Central memory CD8-positive, alpha-beta T cell (primary cell): ENCODE results near the gene NUDT4.
A peak's percentile ranks its signal among the peaks of the same experiment; 100 is the strongest.
"Not testable (repeated sequence)": the region's sequence is repeated elsewhere in the genome, so short reads cannot be mapped to it uniquely, and the experiment has no call there.

Source experiments
- ATAC-seq: fragments of 150-1000 bp; cut with Tn5 transposase; replicated peaks from 2 replicates; pipeline ENCODE4 v1.10.0; 2022; ENCODE audit warnings: mild to moderate bottlenecking, moderate FRiP score, moderate number of reproducible peaks; ENCODE audit not compliant: poor library complexity, severe bottlenecking; ENCODE audit errors: extremely low read depth
- DNase-seq, 2 donors: peaks; one replicate each; pipeline ENCODE4 v3.0.0; 2021; ENCODE audit warnings: low spot score in 2 of 2
- H3K27ac Mint-ChIP-seq: one replicate; pipeline ENCODE4 v1.8.0; 2022; ENCODE audit warnings: low read depth, mild to moderate bottlenecking, moderate library complexity, mixed read lengths
- H3K27me3 Mint-ChIP-seq: one replicate; pipeline ENCODE4 v1.8.0; 2022; ENCODE audit warnings: mixed read lengths
- H3K36me3 Mint-ChIP-seq: one replicate; pipeline ENCODE4 v1.8.0; 2022; ENCODE audit warnings: mild to moderate bottlenecking, moderate library complexity, mixed read lengths; ENCODE audit not compliant: insufficient read depth
- H3K4me1 Mint-ChIP-seq: one replicate; pipeline ENCODE4 v1.8.0; 2022; ENCODE audit warnings: mixed read lengths
- H3K4me3 Mint-ChIP-seq: one replicate; pipeline ENCODE4 v1.8.0; 2022; ENCODE audit warnings: mild to moderate bottlenecking, moderate library complexity, mixed read lengths
- H3K9me3 Mint-ChIP-seq: one replicate; pipeline ENCODE4 v1.8.0; 2022; ENCODE audit warnings: mixed read lengths

The NUDT4 gene

DNA sequence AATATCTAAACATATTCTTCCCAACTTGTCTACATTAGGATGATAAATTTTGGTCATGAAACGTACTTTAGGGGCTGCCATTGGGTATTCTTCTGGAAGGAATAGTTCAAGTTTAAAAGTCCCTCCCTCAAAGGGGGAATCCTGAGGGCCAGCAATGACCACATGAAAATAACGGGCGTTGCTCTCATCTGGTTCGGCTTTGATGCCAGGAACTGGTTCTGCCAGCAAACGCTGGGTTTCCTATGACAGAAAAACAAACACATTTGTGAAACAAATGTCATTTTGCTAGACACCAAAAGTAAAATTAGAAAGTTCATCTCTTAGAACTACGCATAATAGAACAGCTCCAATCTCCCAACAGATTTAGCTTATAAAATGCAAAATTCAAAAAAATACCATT is 33.3 kb downstream of the NUDT4 start:
- H3K9me3 Mint-ChIP-seq, DNase-seq, ATAC-seq, H3K27ac Mint-ChIP-seq, H3K27me3 Mint-ChIP-seq, H3K4me3 Mint-ChIP-seq: not testable (repeated sequence)
- Mint-ChIP-seq H3K36me3 (peaks cover 45% of the 10 kb centered on the region), H3K4me1 (peaks cover 46% of the 10 kb centered on the region)

DNA sequence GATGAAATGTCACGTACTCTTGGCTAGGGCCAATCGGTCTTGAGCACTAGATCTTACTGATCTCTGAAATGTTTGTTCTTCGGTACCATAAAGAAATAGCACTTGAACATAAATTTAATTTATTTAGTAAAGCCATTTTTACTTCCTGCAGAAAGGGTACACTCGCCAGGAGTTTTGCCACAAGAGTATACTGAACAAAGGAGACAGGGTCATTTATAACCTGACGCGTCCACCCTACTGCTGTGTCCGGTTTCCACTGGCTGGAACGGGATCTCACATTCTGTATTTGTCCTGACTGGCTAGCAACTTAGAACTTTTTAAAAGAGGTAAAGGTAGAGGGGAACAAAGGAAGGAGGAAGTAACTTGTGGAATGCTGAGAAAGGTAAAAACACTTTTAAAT is 34.7 kb downstream of the NUDT4 start:
- H3K4me1 Mint-ChIP-seq = peaks cover 55% of the 10 kb centered on the region
- ATAC-seq, H3K4me3 Mint-ChIP-seq, DNase-seq, H3K9me3 Mint-ChIP-seq, H3K27me3 Mint-ChIP-seq: not testable (repeated sequence)
- H3K36me3 Mint-ChIP-seq = peaks cover 35% of the 10 kb centered on the region
- H3K27ac Mint-ChIP-seq = peak overlapping the region; percentile 7

DNA sequence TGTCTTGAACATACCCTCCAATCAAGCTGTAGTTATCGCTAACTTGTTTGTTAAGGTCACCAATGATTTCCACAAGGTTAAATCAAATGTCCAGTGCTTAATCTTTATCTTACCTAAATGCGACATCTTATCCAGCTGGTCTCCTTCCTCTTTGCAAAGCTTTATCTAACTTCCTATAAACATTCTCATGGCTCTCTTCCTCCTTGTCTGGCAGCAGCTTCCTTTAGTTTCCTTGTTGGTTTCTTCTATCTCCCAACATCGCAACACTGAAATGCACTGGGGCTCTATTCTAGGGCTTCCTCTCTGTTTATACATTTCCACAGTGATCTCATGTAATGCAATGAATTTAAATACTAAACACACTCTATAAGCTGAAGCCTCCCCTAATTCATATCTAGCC is 35.3 kb downstream of the NUDT4 start:
- Mint-ChIP-seq H3K36me3 (peaks cover 31% of the 10 kb centered on the region), H3K4me1 (peaks cover 56% of the 10 kb centered on the region)

DNA sequence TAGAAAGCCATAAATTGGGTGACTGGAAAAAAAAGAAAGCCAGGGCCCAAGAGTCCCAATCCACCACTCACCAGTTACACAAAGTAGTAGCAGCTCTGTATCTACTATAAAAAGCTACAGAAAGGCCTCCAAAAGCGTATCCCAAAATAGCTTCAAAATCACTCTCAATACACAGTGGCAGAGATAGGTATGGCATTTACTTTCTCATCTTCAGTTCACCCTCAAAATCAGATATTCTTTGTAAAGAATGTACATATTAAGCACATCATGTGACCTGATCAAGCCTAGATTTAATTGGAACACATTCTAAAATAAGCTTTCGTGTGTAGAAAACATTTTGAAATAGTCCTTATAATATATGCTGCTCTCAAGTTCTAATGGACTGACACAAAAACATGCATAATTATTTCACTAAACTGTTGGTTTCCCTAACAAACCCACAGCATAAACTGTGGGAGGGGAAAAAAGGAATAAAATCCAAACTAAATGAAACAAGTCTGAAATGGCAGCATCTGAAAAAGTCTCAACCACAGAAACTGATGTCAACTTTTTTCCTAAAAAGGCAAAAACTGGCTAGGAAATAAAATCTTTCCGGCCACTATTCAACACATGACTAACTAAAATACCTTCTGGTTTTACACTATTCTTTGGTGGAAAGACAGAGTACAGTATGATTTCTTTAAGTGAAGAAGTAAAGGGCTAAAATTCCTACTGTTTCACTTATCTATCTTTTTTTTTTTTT is 38.2 kb downstream of the NUDT4 start:
- H3K9me3 Mint-ChIP-seq = no peaks in the 10 kb centered on the region
- H3K27me3 Mint-ChIP-seq = no peaks in the 10 kb centered on the region
- H3K4me1 Mint-ChIP-seq = peaks cover 67% of the 10 kb centered on the region
- H3K27ac Mint-ChIP-seq = no peak overlapping the region
- peaks cover 11% of the 10 kb centered on the region for H3K36me3 Mint-ChIP-seq
- H3K4me3 Mint-ChIP-seq = no peak overlapping the region
- DNase-seq = no peak
- ATAC-seq = no peak

More for the DNA sequence above, 35.3 kb downstream of the NUDT4 start:
- Mint-ChIP-seq H3K27ac (peak overlapping the region; percentile 7), H3K9me3 (no peaks in the 10 kb centered on the region), H3K27me3 (no peaks in the 10 kb centered on the region), H3K4me3 (no peak overlapping the region)
- no peak for DNase-seq
- ATAC-seq = no peak

DNA sequence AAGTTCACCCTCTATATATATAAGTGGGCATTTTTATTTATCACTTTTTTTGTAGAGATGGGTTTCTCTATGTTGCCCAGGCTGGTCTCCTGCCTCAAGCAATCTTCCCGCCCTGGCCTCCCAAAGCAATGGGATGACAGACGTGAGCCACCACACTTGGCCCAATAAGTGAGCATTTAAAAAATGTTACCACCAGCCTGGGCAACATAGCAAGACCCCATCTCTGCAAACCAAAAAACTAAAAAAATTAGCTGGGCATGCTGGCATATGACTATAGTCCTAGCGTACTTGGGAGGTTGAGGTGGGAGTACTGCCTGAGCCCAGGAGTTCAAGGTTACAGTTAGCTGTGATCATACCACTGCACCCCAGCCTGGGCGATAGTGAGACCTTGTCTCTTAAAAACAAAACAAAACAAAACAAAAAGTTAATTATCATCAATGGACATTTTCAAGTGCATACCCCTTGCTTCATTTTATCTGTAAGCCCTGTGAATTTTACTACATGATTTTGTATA is 40.3 kb downstream of the NUDT4 start:
- no peak for DNase-seq
- no peaks in the 10 kb centered on the region for H3K9me3 Mint-ChIP-seq
- H3K27me3 Mint-ChIP-seq = no peaks in the 10 kb centered on the region
- H3K36me3 Mint-ChIP-seq = peaks cover 8% of the 10 kb centered on the region
- H3K4me3 Mint-ChIP-seq = no peak overlapping the region
- H3K27ac Mint-ChIP-seq = no peak overlapping the region
- H3K4me1 Mint-ChIP-seq = peaks cover 75% of the 10 kb centered on the region
- no peak for ATAC-seq

DNA sequence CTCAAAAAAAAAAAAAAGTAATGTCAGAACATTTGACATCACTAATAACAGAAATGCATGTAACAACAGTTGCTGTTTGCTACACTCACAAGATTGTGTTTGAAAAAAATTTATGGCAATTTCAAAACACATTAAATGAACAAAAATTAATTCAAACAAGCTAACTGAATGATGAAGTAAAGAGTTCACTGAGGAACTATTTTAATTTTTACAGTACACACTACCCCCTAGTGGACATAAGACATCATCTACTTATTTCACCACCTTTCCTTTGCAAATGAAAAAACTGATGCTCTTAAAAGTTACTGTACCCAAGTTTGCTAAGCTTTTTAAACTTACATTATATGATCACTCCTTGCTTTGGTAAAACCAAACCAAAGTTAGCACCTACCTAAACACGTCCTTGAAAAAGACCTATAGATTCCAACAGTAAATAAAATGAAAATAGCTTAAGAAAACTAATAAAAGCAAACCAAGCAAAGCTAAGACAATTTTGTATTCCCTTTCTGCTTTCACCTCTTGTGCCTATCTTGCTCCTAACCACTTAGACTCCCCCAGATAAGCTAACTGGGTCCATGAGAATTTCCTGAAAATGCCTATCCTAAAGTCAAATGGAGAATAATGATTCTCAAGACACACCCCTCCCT is 41.8 kb downstream of the NUDT4 start:
- ATAC-seq (peak; percentile 63), DNase-seq (no peak)
- H3K9me3 Mint-ChIP-seq = no peaks in the 10 kb centered on the region
- peaks cover 5% of the 10 kb centered on the region for H3K36me3 Mint-ChIP-seq
- no peak overlapping the region for H3K4me3 Mint-ChIP-seq
- peaks cover 76% of the 10 kb centered on the region for H3K4me1 Mint-ChIP-seq
- peak overlapping the region; percentile 39 for H3K27ac Mint-ChIP-seq
- H3K27me3 Mint-ChIP-seq = no peaks in the 10 kb centered on the region

DNA sequence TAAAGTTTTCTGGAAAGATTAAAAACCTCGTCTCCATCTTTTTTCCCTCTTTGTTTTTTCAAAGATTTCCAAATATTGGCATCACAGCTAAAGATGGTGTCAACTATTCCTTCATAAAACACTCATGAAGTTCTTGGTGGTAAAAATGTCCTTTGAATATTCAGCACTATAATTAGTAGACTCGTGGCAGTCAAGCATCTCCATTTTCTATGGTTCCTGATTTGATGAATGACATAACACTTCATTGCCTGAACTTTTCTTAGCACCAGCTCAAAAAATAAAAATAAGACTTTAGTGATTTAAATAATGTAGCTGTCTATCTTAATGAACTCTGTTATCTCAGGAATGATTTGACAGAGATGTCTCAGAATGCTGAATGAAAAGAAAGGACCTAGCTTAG is 44.3 kb downstream of the NUDT4 start:
- no peak overlapping the region for H3K4me3 Mint-ChIP-seq
- no peaks in the 10 kb centered on the region for H3K27me3 Mint-ChIP-seq
- H3K9me3 Mint-ChIP-seq = no peaks in the 10 kb centered on the region
- ATAC-seq = no peak
- peaks cover 2% of the 10 kb centered on the region for H3K36me3 Mint-ChIP-seq
- peaks cover 81% of the 10 kb centered on the region for H3K4me1 Mint-ChIP-seq
- no peak for DNase-seq
- peak overlapping the region; percentile 41 for H3K27ac Mint-ChIP-seq

DNA sequence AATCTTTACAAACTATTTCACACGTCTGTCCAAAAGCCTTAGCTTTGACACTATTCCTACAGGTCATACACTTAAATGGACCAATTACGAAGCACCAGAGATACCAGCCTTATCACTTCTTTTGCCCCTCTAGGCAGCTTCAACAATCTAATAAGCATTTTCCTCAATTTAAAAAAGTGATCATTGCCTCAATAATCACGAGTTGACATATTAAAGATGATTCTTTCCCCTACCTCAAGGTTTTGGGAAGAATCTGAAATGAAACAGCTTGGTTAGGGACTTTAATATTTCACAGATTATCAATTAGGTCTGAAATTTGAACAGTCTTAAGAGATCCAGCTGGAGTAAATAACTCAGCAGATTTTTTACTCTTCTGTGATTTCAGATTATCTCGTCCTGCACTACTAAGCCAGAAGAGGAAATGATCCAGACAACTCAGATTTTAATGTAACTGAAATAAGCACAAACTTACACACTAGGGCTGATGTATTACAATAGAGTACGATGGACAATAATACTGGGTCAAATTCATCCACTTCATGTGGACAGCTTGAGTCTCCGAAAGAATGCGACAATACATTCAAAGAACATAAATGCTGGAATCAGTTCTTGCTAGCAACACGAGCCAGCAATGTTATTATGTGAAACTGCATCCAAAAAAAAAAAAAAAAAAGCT is 48.1 kb downstream of the NUDT4 start:
- Mint-ChIP-seq H3K9me3 (no peaks in the 10 kb centered on the region), H3K36me3 (peaks cover 5% of the 10 kb centered on the region), H3K27me3 (no peaks in the 10 kb centered on the region), H3K27ac (no peak overlapping the region), H3K4me1 (peaks cover 90% of the 10 kb centered on the region), H3K4me3 (no peak overlapping the region)
- ATAC-seq (no peak), DNase-seq (no peak)

DNA sequence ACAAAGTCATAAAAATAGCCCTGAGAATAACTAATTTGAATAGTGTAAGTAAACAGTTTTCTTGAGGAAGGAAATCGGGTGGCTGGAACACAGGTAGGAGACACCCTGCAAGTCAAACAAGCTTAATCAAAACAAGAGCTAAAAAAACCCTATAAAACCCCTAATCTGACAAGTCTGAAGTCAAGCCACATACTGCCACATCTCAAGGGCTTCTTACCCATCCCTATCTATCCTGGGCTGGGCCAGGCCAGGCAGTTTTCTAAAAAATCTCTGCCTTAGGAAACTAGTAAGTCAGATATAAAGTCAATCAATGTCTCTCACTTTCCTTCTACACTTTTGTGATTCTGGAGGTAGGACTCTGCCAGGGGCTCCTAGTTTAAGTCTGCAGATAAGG is 48.7 kb downstream of the NUDT4 start:
- H3K27ac Mint-ChIP-seq = no peak overlapping the region
- no peaks in the 10 kb centered on the region for H3K9me3 Mint-ChIP-seq
- H3K27me3 Mint-ChIP-seq = no peaks in the 10 kb centered on the region
- DNase-seq (no peak), ATAC-seq (no peak)
- peaks cover 89% of the 10 kb centered on the region for H3K4me1 Mint-ChIP-seq
- H3K36me3 Mint-ChIP-seq = peaks cover 5% of the 10 kb centered on the region
- H3K4me3 Mint-ChIP-seq = peak overlapping the region; percentile 9

DNA sequence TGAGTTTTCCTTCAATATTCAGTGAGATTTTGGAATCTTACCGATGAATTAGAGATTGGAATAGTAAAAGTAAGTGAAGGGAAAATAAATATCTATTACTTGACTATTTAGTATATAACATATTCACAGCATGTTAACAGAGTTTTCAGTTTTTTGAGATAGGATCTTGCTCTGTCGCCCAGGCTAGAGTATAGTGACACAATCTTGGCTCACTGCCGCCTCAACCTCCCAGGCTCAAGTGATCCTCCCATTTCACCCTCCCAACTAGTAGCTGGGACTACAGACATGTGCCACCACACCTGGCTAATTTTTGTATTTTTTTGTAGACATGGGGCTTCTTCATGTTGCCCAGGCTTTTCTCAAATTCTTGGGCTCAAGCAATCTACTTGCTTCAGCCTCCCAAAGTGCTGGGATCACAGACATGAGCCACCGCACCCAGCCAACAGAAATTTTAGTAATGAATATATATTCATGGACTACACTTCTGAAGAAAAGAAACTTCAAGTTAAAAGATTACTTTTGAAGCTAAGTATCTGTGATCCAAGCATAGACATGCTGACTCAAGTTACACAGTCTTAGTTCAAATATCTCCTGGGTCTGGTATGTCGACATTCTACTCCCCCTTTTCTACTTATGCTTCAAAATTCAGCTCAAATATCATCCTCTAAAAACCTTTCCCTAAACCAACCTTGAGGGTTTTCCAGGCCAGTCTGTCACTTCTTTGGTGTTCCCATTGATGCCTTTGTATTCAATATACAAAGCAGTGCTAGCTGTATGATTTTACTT is 50.2 kb downstream of the NUDT4 start:
- no peaks in the 10 kb centered on the region for H3K27me3 Mint-ChIP-seq
- H3K36me3 Mint-ChIP-seq = peaks cover 6% of the 10 kb centered on the region
- DNase-seq (no peak), ATAC-seq (no peak)
- H3K9me3 Mint-ChIP-seq = no peaks in the 10 kb centered on the region
- peak overlapping the region; percentile 9 for H3K4me3 Mint-ChIP-seq
- H3K27ac Mint-ChIP-seq = peak overlapping the region; percentile 64
- peaks cover 85% of the 10 kb centered on the region for H3K4me1 Mint-ChIP-seq

DNA sequence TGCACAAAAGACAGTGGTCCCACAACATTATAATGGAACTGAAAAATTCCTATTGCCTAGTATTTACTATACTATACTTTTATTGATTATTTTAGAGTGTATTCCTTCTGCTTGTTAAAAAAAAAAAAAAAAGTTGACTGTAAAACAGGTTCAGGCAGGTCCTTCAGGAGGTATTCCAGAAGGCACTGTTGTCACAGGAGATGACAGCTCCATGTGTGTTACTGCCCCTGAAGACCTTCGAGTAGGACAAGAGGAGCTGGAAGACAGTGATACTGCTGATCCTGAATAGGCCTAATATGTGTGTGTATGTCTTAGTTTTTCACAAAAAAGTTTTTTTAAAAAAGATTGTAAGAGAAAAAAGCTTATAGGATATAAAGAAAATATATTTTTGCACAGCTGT is 51.7 kb downstream of the NUDT4 start:
- H3K27ac Mint-ChIP-seq = peak overlapping the region; percentile 5
- no peak for DNase-seq
- H3K4me1 Mint-ChIP-seq = peaks cover 81% of the 10 kb centered on the region
- H3K36me3 Mint-ChIP-seq = peaks cover 6% of the 10 kb centered on the region
- no peak for ATAC-seq
- H3K4me3 Mint-ChIP-seq = no peak overlapping the region
- no peaks in the 10 kb centered on the region for H3K27me3 Mint-ChIP-seq
- H3K9me3 Mint-ChIP-seq = no peaks in the 10 kb centered on the region

DNA sequence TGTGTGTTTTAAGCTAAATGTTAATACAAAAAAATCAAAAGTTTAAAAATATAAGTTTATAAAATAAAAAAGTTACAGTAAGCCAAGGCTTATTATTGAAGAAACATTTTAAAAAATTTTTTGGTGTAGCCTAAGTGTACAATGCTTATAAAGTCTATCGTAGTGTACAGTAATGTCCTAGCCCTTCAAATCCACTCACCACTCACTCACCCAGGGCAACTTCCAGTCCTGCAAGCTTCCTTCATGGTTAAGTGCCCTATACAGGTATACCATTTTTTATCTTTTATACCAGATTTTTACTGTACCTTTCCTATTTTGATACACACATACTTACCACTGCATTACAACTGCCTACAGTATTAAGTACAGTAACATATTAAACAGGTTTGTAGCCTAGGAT is 52.1 kb downstream of the NUDT4 start:
- H3K27me3 Mint-ChIP-seq = no peaks in the 10 kb centered on the region
- no peak overlapping the region for H3K27ac Mint-ChIP-seq
- H3K9me3 Mint-ChIP-seq = no peaks in the 10 kb centered on the region
- ATAC-seq (no peak), DNase-seq (no peak)
- H3K36me3 Mint-ChIP-seq = peaks cover 6% of the 10 kb centered on the region
- H3K4me3 Mint-ChIP-seq = no peak overlapping the region
- peaks cover 77% of the 10 kb centered on the region for H3K4me1 Mint-ChIP-seq
